HepG2 (cell line): ENCODE data around the gene PLCB1. TPM values are rescaled to one million over a fixed set of nuclear protein-coding genes. Genes with fewer than 3 reads are reported as not detected.

Source experiments
- FOSL1 ChIP-seq: sonication (generic); formaldehyde crosslinking; IDR thresholded peaks from 2 replicates; pipeline ENCODE4 v1.9.0; 2021; ENCODE audit warnings: missing genetic modification reagents, borderline replicate concordance
- IKZF1 ChIP-seq: fragments of 450-650 bp; IDR thresholded peaks from 2 replicates; pipeline ENCODE4 v1.7.1; 2016
- KLF6 ChIP-seq: IDR thresholded peaks from 2 replicates; pipeline ENCODE4 v1.8.0; 2016; ENCODE audit warnings: missing biosample characterization, missing genetic modification reagents
- MEF2D ChIP-seq: sonication (generic); formaldehyde crosslinking; IDR thresholded peaks from 2 replicates; pipeline ENCODE4 v1.5.1; 2020; ENCODE audit warnings: mild to moderate bottlenecking, missing genetic modification reagents
- NFE2L2 ChIP-seq: fragments of 150-350 bp; IDR thresholded peaks from 2 replicates; pipeline ENCODE4 v1.6.1; 2014; ENCODE audit warnings: low read length
- PITX1 ChIP-seq: sonication (generic); formaldehyde crosslinking; IDR thresholded peaks from 2 replicates; pipeline ENCODE4 v1.5.1; 2020; ENCODE audit warnings: mild to moderate bottlenecking, missing genetic modification reagents
- PPARG ChIP-seq: conservative IDR thresholded peaks from 2 replicates; pipeline ENCODE4 v1.6.1; 2016; ENCODE audit warnings: missing biosample characterization, missing genetic modification reagents
- SALL2 ChIP-seq: sonication (generic); formaldehyde crosslinking; IDR thresholded peaks from 2 replicates; pipeline ENCODE4 v1.8.1; 2023; ENCODE audit warnings: mild to moderate bottlenecking, missing genetic modification reagents, inconsistent platforms
- ZBTB20 ChIP-seq: sonication (generic); formaldehyde crosslinking; IDR thresholded peaks from 2 replicates; pipeline ENCODE4 v1.8.1; 2023; ENCODE audit warnings: missing genetic modification reagents, low read depth, mild to moderate bottlenecking, borderline replicate concordance
- ZBTB37 ChIP-seq: sonication (generic); formaldehyde crosslinking; IDR thresholded peaks from 2 replicates; pipeline ENCODE4 v1.4.0; 2020; ENCODE audit warnings: mild to moderate bottlenecking, missing genetic modification reagents
- ZHX1 ChIP-seq: sonication (generic); formaldehyde crosslinking; IDR thresholded peaks from 2 replicates; pipeline ENCODE4 v1.8.1; 2022; ENCODE audit warnings: low read depth, mild to moderate bottlenecking, missing genetic modification reagents
- ZMAT5 ChIP-seq: sonication (generic); formaldehyde crosslinking; IDR thresholded peaks from 2 replicates; pipeline ENCODE4 v1.5.0; 2020; ENCODE audit warnings: mild to moderate bottlenecking, low read depth, missing genetic modification reagents, borderline replicate concordance
- ZNF468 ChIP-seq: sonication (generic); formaldehyde crosslinking; IDR thresholded peaks from 2 replicates; pipeline ENCODE4 v1.8.0; 2022; ENCODE audit warnings: mild to moderate bottlenecking, moderate library complexity, missing genetic modification reagents
- ZNF496 ChIP-seq: sonication (generic); formaldehyde crosslinking; IDR thresholded peaks from 2 replicates; pipeline ENCODE4 v1.8.1; 2023; ENCODE audit warnings: mild to moderate bottlenecking, moderate library complexity, missing genetic modification reagents; ENCODE audit not compliant: insufficient replicate concordance
- ZNF644 ChIP-seq: IDR thresholded peaks from 2 replicates; pipeline ENCODE4 v1.6.1; 2016; ENCODE audit warnings: low read depth
- ZNF691 ChIP-seq: sonication (generic); formaldehyde crosslinking; IDR thresholded peaks from 2 replicates; pipeline ENCODE4 v1.4.0; 2020; ENCODE audit warnings: missing genetic modification reagents, low read depth, mild to moderate bottlenecking, borderline replicate concordance
- ZNF773 ChIP-seq: sonication (generic); formaldehyde crosslinking; IDR thresholded peaks from 2 replicates; pipeline ENCODE4 v1.4.0; 2020; ENCODE audit warnings: missing genetic modification reagents, borderline replicate concordance
- ZNF83 ChIP-seq: sonication (generic); formaldehyde crosslinking; IDR thresholded peaks from 2 replicates; pipeline ENCODE4 v1.4.0; 2020; ENCODE audit warnings: missing genetic modification reagents, mild to moderate bottlenecking, borderline replicate concordance
- polyA plus RNA-seq, 8 experiments: library from polyadenylated mRNA; depleted of rRNA in 3 of 8; stranded (reverse) in 7 of 8; unstranded in 1 of 8; fragments of >200 nt; fragmentation: Illumina TruSeq in 4 of 8; extraction: Trizol in 4 of 8; gene quantifications; 2 replicates each; pipeline versions ENCODE4 v1.2.1 to v1.2.3, GENCODE V29; 2011 to 2016; ENCODE audit warnings: low read depth in 4 of 8, missing spikeins in 1 of 8, mixed read lengths in 1 of 8; ENCODE audit not compliant: insufficient read depth in 1 of 8
- total RNA-seq, 5 experiments: library from RNA; depleted of rRNA; stranded (reverse); fragments of >200 nt; fragmentation: Illumina TruSeq; extraction: Trizol; gene quantifications; 2 replicates each; pipeline ENCODE4 v1.2.3, GENCODE V29; 2016; ENCODE audit warnings: low read depth in 1 of 5
- TF ChIP-seq, protein P1 (sequence below): sonication (generic); formaldehyde crosslinking; IDR thresholded peaks from 2 replicates; pipeline ENCODE4 v1.5.1; 2020; ENCODE audit warnings: mild to moderate bottlenecking, missing genetic modification reagents

Gene PLCB1
- total and polyA plus RNA-seq, 2 of the 13 experiments (the other 11 are each of a cell fraction or from before 2014, with no cell fraction given) = 42.4 to 55.9 TPM

GRCh38 chr20:8366303-8366923 is 234.3 kb downstream of the PLCB1 start (continued):
- no peak for TF ChIP-seq FOSL1 (CRISPR knock-in tag)
- TF ChIP-seq MEF2D (CRISPR knock-in tag) = peak; percentile 15; the same call in 1 of the 2 replicates
- no peak for TF ChIP-seq ZMAT5 (CRISPR knock-in tag)
- peak; percentile 66; the same call in 1 of the 2 replicates for TF ChIP-seq ZBTB20 (CRISPR knock-in tag)
- no peak for TF ChIP-seq ZNF468 (CRISPR knock-in tag)
- no peak for TF ChIP-seq ZNF83 (CRISPR knock-in tag)
- TF ChIP-seq, protein P1, sequence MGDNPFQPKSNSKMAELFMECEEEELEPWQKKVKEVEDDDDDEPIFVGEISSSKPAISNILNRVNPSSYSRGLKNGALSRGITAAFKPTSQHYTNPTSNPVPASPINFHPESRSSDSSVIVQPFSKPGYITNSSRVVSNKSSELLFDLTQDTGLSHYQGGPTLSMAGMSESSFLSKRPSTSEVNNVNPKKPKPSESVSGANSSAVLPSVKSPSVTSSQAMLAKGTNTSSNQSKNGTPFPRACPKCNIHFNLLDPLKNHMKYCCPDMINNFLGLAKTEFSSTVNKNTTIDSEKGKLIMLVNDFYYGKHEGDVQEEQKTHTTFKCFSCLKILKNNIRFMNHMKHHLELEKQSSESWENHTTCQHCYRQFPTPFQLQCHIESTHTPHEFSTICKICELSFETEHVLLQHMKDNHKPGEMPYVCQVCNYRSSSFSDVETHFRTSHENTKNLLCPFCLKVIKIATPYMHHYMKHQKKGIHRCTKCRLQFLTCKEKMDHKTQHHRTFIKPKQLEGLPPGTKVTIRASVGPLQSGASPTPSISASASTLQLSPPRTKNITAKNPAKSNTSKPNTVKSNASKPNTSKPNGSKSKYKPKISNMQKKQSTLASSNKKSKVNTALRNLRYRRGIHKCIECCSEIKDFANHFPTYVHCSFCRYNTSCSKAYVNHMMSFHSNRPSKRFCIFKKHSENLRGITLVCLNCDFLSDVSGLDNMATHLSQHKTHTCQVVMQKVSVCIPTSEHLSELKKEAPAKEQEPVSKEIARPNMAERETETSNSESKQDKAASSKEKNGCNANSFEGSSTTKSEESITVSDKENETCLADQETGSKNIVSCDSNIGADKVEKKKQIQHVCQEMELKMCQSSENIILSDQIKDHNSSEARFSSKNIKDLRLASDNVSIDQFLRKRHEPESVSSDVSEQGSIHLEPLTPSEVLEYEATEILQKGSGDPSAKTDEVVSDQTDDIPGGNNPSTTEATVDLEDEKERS (CRISPR knock-in tag) = no peak; the same call in 1 of the 2 replicates
- no peak for TF ChIP-seq PITX1
- TF ChIP-seq PPARG (CRISPR knock-in tag) = peak; percentile 81
- TF ChIP-seq NFE2L2 = no peak
- no peak for TF ChIP-seq ZNF496 (CRISPR knock-in tag)
- no peak for TF ChIP-seq ZNF773
- no peak for TF ChIP-seq ZNF691 (CRISPR knock-in tag)
- TF ChIP-seq ZBTB37 = no peak
- TF ChIP-seq SALL2 (CRISPR knock-in tag) = no peak
- TF ChIP-seq ZHX1 = no peak
- no peak for TF ChIP-seq IKZF1
- peak; percentile 76; the same call in 1 of the 2 replicates for TF ChIP-seq ZNF644 (CRISPR knock-in tag)
- TF ChIP-seq KLF6 (CRISPR knock-in tag) = no peak
